ENCODE measurements around the gene ANO7.

ANO7 gene

GRCh38 chr2:241272303-241273209 is 84.1 kb downstream of the ANO7 start:
- peak overlapping the region; percentile 99 for H3K27ac ChIP-seq
- TF ChIP-seq ZFX (IDR thresholded peaks at IDR 0.05) (peak; percentile 30), CTCF (conservative IDR thresholded peaks at IDR 0.05) (no peak)

- peak overlapping the region; percentile 99 for H3K27ac ChIP-seq
- TF ChIP-seq CTCF (conservative IDR thresholded peaks at IDR 0.05) = no peak; the same call in 1 of the 2 replicates
These were observed 84.9 kb downstream of the ANO7 start for GRCh38 chr2:241273210-241274020.

- peak overlapping the region; percentile 99 for H3K27ac ChIP-seq
- TF ChIP-seq CTCF (conservative IDR thresholded peaks at IDR 0.05) (no peak), ZFX (IDR thresholded peaks at IDR 0.05) (no peak)
These were observed 85.7 kb downstream of the ANO7 start for GRCh38 chr2:241274127-241274526.

Measured in C4-2B (cell line).